ENCODE data around the gene GON4L.
"Not testable (repeated sequence)": the region's sequence is repeated elsewhere in the genome, so short reads cannot be mapped to it uniquely, and the experiment has no call there.

Gene GON4L

DNA sequence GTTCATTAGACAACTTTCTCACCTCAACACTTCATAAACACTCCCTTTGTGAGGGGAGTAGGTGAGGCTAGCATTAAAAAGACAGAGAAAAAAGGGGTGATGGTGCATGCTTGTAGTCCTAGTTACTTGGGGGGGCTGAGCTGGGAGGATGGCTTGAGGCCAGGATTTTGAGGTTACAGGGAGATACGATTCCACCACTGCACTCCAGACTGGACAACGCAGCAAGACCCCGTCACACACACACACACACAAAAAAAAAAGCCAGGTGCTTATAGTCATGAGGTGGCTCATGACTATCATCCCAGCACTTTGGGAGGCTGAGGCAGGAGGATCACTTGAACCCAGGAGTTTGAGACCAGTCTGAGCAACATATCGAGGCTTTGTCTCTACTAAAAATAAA, 29.6 kb downstream of the GON4L start:
- DNase-seq, result no peak

DNA sequence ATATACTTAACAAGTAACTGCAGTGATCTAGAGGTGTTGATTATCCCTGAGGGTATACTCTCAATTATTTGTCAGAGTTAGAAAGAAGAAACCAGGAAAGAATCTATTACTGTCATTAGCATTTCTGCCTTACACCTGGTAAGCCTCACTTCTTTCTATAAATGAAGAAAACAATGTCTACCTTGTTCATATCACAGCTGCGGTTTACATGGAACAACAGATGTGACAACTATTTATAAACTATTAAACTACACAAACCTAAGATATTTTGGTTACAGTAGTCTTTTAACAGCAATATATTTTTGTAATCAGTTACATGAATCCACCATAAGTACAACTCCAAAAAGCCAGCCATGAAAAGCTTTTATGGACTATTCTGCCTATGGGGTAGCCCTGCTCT, 40.7 kb downstream of the GON4L start:
- DNase-seq, result no peak

- no peak for DNase-seq
Measured at GRCh38 chr1:155813672-155814071, 43.3 kb downstream of the GON4L start.

- DNase-seq, result no peak
Measured at GRCh38 chr1:155812878-155813277, 44.1 kb downstream of the GON4L start.

- DNase-seq, result no peak
Measured at GRCh38 chr1:155809088-155809487, 47.9 kb downstream of the GON4L start.

GRCh38 chr1:155801149-155801548, 55.9 kb downstream of the GON4L start:
- no peak for DNase-seq

- DNase-seq, result not testable (repeated sequence)
Measured at GRCh38 chr1:155795618-155796017, 61.4 kb downstream of the GON4L start.

DNA sequence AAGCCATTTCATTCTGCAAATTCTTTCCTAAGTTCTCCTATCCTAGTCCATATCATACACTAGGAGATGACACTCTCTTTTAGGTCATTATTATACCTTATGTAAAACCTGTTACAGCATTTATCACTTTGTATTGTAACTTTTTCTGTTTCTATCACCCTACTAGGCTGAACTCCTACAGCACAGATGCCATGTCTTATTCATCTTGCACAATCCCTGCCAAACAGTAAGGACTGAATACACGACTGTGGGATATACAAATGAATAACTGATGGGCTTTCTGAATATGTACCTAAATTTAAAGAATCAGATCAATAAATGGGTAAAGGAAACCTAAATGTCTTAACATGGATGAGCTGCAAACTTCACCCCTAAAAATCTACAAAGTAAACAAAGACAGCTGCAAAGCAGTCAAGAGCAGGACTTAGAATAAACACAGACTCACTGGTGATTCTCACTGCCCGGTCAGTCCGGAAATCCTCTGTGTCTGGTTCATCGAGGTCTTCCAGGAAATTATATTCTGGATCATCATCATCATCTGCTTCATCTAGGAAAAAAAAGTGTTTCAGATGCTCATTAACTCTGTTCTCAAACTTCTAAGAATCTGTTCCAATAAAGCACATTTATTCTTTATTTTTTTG, 62.3 kb downstream of the GON4L start:
- no peak for DNase-seq

GRCh38 chr1:155793213-155793612, 63.8 kb downstream of the GON4L start:
- DNase-seq, result no peak

GRCh38 chr1:155777582-155777981, 79.4 kb downstream of the GON4L start:
- DNase-seq, result no peak

DNA sequence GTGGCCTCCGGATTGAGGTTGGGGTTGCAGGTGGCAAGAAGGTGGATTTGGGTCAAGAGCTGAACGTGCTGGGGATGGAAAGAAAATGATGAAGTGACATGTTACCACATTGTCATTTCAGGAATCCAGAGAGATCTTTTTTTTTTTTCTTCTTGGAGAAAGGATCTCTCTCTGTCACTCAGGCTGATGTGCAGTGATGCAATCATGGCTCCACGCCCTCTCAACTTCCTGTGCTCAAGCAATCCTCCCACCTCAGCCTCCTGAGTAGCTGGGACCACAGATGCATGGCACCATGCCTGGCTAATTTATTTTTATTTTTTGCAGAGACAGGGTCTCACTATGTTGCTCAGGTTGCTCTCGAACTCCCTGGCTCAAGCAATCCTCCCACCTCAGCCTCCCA, 80.6 kb downstream of the GON4L start:
- no peak for DNase-seq

DNA sequence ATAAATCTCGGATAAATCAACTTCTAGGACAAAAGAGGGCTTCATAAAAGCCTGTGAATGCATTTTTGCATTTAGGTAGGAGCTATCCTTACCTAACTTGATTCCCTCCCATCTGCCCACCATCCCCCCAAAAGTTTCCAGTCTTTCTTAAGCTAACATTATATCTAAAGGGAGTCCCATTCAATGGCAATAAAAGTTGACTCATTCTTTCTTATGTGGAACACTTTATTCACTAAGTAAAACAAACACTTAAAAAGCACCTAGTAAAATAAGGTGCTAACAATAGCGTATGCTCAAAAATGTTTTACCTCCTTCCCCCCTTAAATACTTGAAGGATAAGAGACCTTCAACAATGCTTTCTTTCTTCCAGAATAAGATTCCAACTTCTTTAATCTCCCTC, 83.8 kb downstream of the GON4L start:
- no peak for DNase-seq

DNA sequence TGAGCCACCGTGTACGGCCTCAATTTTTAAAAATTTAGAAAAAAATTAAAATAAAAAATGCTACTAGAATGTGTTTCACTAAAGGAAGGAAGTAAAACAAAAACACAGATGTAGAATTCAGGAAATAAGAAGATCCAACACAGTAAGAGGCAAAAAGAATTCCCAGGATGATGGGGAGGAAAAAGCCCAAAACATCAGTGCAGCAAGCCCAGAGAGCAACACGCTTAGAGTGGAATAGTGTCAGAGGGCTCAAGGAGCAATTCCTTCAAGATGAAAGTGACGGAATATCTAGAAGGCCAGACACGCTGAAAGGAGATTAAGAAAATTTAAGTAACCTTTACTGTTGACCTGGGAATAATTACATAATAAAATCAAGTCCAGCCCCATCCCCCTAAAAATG, 87.8 kb downstream of the GON4L start:
- DNase-seq, result no peak

- not testable (repeated sequence) for DNase-seq
Measured at GRCh38 chr1:155767399-155767989, 89.5 kb downstream of the GON4L start.

DNA sequence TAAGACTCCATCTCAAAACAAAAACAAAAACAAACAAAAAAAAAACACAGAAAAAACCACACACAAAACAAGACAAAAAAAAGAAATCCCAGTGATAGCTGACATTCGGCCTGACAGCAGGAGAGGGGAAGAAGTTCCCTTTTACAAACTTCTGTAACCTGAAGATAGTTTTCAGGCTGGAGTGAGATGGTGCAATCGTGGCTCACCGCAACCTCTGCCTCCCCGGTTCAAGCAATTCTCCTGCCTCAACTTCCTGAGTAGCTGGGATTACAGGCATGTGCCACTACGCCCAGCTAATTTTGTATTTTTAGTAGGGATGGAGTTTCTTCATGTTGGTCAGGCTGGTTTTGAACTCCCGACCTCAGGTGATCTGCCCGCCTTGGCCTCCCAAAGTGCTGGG, 93.0 kb downstream of the GON4L start:
- not testable (repeated sequence) for DNase-seq

DNA sequence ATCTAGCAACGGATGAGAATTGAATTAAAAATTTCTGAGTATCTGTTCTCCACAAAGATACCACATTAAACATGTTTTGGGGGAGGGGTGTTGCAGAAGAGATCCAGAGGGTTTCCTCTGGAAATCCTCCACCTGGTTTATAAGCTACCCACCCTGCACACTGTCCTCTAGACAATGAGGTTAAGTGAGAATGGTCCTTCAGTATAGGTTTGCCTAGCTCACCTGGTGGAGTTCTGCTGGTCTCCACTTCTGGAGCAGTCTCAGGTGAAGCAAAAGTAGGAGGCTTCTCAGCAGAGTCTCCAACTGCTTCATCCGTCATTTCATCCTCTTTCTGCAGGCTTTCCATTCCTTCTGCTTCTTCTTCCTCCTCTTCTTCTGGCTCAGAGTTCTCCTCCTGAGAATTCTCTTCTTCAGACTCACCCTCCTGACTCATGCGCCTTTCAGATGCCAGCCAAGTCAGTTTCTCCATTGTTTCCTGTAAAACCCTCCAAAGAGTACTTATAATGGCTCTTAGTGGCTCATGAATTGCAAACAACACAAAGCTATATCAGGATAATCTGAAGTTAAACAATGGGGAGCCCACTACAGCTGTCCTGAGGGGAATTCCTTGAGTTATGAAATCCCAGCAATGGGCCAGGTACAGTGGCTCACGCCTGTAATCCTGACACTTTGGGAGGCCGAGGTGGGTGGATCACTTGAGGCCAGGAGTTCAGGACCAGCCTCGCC, 93.8 kb downstream of the GON4L start:
- DNase-seq, result not testable (repeated sequence)

DNA sequence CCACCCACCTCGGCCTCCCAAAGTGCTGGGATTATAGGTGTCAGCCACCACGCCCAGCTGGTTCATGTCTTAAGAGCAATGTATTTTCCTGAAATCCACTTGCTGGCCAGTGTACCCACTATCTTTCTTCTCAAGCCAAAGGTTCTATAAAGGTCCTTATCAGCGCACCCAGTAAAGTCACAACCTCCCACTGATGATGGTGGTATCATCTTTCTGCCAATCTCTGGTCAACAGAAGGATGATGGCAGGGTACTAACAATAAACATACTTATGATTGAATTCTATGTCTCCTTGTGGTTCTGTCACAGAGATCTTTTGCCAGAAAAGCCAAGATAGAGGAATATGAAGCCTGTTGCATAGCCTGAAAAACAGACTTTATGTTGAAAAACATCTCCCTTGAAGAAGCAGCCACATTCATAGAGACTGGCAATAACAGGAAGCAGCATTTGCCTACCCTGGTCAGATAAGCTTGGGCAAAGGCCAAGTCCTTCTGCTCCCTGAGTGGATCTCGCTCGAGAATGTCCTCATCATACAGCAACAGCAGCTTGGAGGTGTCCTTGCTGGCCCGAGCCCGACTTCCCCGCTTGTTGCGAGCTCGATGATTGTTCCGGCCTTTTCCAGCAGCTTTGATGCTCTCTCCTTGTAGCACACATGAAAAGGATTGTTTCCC, 95.1 kb downstream of the GON4L start:
- DNase-seq, result no peak

DNA sequence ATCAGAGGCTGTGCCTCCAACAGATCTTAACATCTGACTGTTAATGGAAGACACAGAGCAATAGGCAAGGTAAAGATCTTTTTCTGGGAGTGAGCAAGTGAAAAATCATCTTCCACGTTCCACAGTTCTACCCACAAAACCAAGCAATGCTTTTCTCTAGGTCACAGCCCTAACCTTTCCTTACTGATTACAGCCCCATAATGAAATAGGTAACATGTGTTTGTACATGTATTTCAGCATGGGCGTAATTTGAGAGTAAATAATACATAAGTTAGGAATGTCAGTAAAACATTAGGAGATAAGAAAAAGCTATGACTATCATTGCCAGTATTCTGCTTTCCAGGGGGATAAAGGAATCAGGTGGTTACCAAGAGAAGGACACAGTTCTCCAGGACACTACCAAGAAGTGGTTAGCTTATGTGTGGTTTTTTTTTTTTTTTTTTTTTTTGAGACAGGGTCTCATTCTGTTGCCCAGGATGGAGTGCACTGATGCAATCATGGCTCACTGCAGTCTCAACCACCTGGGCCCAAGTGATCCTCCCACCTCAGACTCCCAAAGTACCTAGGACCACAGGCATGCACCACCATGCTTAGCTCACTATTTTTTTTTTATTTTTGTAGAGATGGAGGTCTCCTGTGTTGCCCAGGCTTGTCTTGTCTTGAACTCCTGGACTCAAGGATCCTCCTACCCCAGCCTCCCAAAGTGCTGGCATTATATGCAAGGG, 96.1 kb downstream of the GON4L start:
- no peak for DNase-seq

GRCh38 chr1:155759966-155760630, 96.9 kb downstream of the GON4L start:
- no peak for DNase-seq

GRCh38 chr1:155759017-155759416, 98.0 kb downstream of the GON4L start:
- DNase-seq, result not testable (repeated sequence)

GRCh38 chr1:155748141-155748540, 108.9 kb downstream of the GON4L start:
- not testable (repeated sequence) for DNase-seq

DNA sequence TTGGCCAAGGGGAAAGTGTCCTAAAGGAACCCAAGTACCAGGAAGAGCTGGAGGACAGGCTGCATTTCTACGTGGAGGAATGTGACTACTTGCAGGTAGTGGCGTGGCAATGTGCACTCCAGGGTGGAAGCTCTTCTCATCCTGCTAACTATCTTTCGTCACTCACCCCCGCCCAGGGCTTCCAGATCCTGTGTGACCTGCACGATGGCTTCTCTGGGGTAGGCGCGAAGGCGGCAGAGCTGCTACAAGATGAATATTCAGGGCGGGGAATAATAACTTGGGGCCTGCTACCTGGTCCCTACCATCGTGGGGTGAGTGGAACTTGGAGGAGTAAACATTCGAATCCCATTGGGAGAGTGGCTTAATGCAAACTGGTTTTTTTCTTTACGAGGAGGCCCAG, 109.4 kb downstream of the GON4L start:
- DNase-seq, result not testable (repeated sequence)
